Umbilical cord (tissue), 2 donors: ENCODE data around the gene USP3. TPM values are rescaled to one million over a fixed set of nuclear protein-coding genes. Genes with fewer than 3 reads are reported as not detected.
A peak's percentile ranks its signal among the peaks of the same experiment; 100 is the strongest.
"Not testable (repeated sequence)": the region's sequence is repeated elsewhere in the genome, so short reads cannot be mapped to it uniquely, and the experiment has no call there.

ENCODE experiments used
- DNase-seq: peaks from one replicate; pipeline ENCODE4 v3.0.0-alpha.2; 2015; ENCODE audit warnings: low spot score
- total RNA-seq: library from RNA; depleted of rRNA; stranded (reverse); fragments of >200 nt; gene quantifications from one replicate; pipeline ENCODE4 v1.2.3, GENCODE V29; 2014; ENCODE audit warnings: low replicate concordance; ENCODE audit not compliant: insufficient read depth

Gene USP3
- total RNA-seq, 1 donor from 2014 or later = 31.8 TPM

DNA sequence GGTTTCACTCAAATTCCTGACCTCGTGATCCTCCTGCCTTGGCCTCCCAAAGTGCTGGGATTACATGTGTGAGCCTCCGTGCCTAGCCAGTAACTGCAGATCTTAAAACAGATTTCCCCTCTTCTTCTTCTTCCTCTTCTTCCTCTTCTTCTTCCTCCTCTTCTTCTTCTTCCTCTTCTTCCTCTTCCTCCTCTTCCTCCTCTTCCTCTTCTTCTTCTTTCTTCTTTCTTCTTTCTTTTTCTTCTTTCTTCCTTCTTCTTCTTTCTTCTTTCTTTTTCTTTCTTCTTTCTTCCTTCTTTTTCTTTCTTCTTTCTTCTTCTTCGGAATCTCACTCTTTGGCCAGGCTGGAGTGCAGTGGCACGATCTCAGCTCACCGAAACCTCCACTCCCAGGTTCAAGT lies 7.8 kb downstream of the USP3 start:
- DNase-seq = no peak

DNA sequence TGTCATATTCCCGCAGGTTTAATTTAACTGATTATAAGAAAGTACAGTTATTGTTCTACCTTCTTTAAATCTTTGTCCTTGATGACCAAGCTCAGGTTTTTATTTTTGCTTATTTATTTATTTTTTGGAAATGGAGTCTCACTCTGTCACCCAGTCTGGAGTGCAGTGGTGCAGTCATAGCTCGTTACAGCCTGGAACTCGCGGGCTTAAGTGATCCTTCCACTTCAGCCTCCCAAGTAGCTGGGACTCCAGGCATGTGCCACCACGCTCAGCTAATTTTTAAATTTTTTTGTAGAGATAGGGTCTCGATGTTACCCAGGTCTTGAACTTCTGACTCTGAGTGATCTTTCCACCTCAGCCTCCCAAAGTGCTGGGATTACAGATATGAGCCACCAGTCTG lies 8.9 kb downstream of the USP3 start:
- no peak for DNase-seq

DNA sequence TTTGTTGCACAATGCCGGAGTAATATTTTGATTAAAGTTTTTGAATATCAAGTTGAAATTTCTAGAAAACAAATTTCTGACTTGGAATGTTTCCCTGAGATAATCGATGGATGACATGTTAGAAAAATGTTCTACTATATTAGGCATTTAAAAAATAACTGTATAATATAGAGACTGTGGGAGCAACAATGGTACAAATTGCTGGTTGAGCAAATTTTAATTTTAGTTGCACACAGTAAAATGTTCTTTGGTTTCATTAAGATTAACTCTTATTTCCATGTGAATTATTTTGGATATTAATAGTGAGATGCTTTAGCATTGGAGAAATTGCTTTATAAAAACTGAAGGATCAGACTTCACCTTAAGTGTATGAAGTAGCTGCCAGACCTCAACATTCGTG lies 9.3 kb downstream of the USP3 start:
- no peak for DNase-seq

DNA sequence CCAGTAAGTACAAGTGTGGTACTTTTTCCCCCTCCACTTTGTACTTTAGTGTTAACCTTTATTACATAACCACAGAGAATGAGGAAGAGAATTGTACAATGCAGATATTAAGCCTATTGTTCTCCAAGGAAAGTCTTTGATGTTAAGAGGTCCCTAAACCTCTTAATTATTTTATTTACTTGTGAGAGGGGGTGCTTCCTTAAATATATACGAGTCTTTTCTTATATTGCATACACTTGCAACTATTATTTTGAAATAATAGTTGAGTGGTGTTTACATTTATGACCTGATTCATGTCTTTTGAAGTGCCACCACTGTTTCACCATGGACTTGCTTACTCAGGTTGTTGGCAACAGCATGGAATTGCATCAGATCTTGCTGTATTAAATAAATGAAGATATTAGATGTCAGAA lies 10.1 kb downstream of the USP3 start:
- DNase-seq = no peak

DNA sequence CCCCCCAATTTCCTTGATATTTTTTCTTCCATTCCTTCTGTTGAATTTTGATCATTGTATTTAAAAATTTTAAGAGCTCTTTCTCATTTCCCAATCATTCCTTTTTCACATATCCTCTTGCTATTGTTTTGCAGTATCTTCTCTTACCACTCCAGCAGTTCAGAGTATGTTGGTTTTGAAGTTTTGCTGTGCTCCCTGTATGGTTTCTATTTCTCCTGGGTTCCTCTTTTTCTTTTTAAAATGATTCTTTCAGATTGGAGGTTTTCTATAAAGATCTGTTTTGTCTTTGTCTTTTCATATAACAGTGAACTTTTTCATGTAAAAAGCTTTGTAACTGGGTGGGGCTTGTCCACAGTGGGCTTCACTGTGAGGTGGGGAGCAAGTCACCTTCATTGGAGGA lies 12.8 kb downstream of the USP3 start:
- no peak for DNase-seq

DNA sequence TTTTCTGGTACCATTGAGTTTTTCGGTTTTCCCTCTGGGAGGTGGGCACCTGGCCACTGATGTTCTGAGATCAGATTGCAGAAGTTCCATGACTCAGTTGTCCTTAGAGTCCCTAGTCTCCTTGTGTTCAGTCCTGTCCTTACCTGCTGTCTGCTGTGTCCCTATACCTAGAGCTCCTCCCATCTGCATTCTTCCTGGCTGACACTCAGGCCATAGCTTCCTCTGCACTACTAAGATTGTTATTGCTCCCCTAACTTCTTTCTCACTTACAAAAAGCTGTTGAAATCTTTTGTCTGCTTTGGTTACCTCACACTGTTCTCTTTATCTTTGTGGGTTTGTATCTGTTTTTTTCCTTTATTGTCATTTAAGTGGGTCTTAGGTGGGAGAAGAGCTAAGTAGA lies 13.2 kb downstream of the USP3 start:
- DNase-seq = no peak

DNA sequence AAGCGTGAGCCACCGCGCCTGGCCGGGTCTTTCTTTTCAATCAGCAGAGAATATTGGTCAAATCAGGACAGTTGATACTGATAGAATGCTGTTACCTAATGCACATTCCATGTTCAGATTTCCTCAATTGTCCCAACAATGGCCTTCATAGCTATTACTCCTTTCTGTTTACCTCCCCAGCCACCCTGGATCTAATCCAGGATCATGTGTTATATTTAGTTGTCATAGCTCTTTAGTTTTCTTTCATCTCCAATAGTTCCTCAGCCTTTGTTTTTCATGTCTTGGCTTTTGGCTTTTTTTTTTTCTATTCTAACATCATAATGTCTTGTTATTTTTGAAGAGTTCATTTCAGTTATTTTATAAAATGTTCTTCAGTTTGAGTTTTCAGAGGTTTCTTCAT lies 14.6 kb downstream of the USP3 start:
- no peak for DNase-seq

DNA sequence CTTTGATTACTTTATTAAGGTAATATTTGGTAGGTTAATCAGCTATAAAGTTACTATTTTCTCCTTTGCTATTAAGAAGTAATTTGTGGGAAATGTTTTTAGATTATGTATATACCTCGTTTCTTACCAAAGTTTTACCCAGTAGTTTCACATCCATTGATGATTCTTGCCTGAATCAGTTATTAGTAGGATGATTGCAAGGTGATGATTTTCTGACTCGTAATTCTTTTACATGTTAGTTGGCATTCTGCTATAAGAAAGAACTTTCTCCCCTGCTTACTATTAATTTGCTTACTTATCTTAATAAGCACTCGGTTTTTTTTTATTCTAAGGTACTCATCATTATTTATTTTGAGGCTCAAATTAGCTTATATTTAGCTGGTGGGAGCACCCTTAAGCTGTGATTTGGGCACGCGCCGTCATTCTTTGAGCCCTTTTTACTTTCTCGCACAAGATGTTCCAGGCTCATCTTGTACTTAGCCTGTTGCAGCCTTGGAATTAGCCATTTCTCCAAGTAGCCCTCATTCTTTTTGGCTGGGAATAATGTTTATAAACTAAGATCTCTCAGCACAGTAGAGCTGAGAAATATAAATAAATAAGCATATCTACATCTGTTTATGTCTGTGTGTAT lies 15.3 kb downstream of the USP3 start:
- no peak for DNase-seq

DNA sequence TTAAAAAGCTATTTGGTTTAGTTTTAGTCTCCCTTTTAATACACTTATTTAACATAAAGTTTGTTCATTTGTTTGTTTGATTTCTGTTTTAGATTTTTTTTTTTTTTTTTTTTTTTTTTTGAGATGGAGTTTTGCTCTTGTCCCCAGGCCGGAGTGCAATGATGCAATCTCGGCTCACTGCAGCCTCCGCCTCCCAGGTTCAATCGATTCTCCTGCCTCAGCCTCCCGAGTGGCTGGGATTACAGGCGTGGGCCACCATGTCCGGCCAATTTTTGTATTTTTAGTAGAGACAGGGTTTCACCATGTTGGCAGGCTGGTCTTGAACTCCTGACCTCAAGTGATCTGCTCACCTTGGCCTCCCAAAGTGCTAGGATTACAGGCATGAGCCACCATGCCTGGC lies 16.1 kb downstream of the USP3 start:
- not testable (repeated sequence) for DNase-seq

DNA sequence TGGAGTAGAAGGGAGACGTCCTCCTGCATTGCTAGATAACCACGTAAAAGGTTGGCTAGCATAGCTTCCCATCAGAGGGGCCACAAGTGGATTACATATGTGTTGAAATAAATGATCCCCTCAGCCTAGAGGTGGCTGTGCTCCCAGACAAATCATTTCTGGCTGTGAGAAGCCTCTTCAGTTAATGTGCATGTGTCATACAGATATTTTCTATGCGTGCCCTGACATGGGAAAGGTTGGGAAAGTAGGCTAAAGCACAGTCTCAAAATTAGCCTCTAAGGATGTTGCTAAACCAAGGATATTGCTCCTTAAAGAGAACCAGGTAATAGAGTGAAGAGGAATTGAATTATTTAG lies 17.8 kb downstream of the USP3 start:
- no peak for DNase-seq

DNA sequence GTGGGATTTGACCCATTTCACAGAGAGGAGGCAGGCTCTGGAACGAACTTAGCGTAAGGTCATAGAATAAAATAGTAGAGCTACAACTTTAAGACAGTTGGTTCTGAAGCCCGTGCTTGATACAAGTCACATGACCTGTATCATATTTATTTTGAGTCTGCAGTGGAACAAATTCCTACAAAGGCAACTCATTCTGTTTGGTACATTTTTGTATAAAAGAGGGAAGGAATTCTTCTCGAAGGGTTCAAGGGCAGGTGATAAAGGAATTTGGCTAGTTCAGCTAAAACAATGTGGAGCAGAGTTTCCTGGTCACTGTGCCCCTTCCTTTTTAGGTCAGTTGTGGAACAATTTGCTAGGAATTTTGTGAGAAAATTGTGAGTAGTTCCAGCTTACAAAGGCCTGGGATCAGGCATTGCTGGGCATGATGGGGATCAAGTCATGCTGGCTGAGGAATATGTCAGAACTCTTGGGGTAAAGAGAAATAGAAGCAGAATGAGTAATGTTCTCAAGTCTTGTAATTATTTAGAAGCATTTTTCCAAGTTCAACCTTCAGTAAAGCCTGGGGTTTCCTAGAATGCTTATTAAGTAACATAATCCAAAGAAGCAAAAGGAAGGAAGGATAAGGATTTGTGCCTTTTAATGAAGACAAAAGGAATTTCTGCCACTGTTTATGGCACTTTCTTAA lies 19.1 kb downstream of the USP3 start:
- no peak for DNase-seq

DNA sequence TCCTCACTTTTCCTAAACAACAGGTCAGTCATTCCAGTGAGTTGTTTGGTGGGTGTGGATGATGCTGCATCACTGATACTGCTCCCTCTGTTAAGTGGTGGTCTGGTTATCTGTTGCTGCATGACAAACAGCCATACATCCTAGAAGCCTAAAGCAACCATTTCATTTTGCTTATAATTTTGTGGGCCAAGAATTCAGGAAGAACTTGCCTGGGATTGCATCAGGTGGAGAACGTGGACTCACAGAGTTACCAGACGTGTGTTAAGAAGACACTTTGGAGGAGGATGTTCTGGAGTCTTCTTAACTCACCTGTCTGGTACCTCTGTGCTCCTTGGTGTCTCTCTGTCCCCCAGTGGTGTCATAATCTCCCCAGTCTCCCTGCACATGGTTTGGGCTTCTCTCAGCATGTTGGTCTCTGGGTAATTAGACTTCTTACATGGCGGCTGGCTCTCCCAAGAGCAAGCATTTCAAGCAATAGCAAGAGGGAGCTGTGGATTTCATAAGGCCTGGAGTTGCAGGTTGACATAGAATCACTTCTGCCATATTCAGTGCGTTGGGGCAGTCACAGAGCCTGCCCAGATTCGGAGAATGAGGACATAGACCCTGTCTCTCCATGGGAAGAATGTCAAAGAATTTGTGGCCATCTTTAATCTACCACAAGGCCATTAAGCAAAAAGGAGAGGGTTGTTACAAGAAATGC lies 20.1 kb downstream of the USP3 start:
- no peak for DNase-seq

DNA sequence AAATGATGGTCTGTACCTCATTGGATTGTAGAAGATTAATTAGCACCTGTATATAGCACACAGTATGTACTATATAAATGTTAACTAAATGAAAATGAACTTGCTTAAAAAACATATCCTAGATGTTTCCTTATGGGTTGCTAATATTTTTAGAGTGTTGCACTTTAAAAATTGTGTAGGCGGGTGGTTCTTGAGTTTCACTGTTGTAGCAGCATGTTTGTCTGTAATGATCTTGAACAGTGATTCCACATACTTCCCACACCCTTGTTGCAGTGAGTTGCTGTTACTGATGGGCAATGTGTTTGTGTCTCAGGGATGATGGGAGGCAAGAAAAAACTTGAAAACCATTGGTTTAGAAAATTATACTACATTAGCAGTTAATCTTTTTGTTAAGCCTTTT lies 22.0 kb downstream of the USP3 start:
- DNase-seq = no peak

DNA sequence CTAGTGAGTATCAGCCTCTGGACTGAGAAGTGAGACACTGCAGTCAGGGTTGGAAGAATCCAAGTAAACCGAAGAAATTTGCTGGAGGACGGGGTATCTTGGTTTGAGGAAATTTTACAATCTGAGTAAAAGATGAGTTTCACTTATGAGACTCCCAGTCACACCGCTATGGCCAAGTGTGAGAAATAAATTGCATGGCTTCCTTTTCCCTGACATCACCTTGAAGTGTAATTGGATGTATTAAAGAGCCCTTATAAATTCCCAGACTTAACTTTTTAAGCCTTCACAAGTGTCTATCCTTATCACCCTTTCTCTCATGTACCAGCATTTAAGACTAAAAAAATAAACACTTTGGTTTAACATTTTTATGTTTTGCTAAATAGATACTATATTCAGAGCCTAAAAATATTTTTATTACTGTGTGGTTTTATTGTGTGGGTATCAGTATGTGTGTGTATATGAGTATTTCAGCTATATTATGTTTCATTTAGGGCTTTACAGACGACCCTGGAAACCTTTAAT lies 23.8 kb downstream of the USP3 start:
- DNase-seq = no peak

DNA sequence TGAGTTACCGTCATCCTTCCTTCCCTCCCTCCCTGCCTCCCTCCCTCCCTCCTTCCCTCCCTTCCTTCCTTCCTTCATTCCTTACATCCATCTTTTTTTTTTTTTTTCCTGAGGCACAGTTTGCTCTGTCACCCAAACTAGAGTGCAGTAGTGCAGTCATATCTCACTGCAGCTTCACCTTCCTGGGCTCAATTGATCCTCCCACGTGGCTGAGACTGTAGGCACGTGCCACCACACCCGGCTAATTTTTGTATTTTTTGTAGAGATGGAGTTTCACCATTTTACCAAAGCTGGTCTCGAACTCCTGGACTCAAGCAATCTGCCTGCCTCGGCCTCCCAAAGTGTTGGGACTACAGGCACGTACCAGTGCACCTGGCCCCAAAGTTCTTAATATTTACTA lies 25.8 kb downstream of the USP3 start:
- DNase-seq = no peak

DNA sequence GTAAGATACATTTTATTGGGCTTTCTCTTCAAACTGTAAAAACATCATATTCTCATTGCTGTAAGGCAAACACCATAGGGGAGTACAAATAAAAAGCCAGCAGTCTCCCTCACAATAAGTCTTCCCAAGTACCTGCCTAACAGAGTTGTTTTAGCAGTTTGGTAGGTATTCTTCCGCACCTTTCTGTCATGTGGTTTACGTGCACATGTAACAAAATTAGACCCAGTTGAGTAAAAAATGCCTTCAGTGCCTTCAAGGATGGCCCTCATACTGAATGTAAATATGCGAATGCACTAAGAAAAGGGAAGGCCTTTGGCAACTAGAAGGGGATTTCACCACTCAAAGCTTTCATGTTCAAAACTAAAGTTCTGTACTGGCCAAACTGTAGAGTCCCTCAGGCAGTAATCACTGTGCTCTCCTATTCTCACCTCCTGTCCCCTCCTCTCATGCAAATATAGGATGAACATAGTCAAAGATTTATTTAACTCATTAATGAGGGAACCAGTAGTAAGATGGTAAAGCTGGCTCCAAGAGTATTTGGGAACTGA lies 26.4 kb downstream of the USP3 start:
- no peak for DNase-seq

DNA sequence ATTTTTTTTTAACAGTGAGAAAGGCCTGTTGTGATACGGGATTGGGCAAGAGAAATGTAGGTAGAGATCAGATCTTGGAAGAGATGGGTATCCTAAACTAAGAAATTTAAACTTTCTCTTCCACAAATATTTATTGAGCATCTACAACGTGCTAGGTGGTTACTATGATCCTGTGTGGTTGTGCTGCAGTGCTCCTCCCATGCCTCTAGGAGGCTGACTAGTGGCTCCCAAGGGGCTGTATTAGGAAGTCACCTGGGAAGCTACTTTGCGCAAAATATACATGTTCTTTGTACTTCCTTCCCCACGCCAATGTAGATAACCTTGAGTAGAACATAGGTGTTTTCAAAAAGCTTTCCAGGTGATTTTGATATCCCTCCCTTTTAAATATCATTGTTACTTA lies 27.2 kb downstream of the USP3 start:
- DNase-seq = no peak

DNA sequence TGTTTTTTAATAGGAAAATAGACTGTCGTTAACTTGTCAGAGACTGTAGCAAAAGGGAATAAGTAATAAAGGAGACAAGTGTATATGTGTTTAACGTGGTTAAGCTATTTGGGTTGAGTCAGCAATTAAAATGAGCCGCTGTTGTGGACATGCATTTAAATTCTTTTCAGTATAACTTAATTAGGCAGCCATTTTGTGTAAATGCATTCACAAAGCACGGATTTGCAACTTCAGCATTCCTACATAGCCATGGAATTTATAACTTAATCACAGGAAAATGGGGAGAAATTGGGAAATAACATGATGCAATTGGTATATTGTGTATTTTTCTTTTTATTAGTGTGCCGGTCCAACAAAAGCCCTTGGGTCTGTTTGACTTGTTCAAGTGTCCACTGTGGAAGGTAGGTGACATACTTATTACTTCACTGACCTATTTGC lies 27.9 kb downstream of the USP3 start:
- no peak for DNase-seq

DNA sequence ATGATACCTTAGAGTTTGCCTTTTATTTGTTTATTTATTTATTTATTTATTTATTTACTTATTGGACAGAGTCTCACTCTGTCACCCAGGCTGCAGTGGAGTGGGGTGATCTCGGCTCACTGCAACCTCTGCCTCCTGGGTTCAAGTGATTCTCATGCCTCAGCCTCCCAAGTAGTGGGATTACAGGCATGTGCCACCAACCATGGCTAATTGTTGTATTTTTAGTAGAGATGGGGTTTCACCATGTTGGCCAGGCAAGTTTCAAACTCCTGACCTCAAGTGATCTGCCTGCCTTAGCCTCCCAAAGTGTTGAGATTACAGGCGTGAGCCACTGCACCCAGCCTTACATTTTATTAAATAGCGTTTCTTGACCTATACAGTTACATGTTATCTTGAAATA lies 30.5 kb downstream of the USP3 start:
- not testable (repeated sequence) for DNase-seq

DNA sequence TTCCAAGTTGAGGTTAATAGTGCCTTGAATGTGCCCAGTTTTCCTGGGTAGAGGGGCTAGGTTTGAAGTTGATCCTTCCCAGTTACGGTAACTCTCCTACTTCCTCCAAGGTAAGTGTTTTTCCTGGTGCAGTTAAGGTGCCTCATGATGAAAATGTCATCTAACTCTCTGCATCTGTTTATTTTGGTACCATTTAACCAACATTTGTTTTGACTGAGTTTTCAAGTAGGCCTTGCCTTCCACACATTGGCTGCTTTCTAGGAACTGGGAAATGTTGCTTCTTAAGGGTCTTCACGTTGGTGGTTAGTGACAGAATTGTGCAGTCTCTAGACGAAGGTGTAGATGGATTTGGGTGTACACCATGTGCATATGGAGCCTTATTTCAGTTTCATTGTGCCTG lies 31.3 kb downstream of the USP3 start:
- DNase-seq = no peak

DNA sequence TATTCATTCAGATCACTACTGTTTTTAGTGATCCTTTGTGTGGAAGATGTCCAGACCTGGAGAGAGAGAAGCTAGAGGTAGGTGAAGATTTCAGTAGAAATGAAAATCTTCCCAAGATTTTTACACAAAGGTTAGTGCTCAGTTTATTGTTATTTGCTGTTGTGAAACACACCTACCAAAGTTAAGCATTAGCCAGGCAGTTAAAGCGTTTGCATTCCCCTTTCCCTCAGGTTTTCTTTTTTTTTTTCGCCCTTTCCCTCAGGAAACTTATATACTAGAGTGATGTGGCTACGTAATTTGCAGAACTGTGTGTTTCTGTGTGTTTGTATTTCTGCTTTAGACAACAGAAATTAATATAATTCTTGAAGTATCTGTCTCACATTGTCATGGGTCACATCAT lies 34.5 kb downstream of the USP3 start:
- no peak for DNase-seq

DNA sequence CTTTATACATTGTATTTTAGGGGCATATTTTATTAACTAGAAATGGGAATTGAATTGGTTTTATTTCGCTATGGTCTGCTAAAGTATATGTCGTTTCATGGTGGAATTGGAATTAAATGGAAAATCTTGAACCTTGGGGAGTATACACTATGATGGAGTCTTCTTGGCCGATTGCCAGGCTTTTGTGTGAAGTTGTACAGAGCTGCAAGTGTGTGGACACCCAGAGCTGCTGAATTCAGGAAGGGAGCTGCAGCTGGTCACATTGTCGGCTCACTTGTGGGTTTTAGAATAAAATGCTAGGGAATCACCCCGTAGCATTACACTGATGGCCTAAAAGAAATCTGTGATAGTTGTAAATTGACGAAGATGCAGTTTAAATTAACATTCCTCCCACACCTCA lies 35.1 kb downstream of the USP3 start:
- peak; percentile 8 for DNase-seq

DNA sequence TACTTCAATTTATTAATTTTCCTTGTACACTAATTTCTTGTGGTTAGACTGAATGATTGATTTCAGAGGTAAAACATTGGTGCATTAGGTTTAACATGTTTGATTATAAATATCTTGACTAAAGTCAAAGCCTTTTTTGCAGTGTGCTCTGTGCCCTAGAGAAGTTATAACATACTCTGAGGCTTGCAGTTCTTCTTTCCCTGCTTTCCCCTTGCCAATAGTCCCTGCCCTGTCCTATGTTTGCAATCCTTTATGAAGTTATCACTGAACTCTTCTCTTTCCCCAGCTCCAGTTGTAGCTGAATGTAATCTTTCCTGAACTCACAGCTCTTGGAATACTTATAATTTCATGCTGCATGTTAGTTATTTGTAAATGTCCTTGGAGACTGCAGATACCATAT lies 35.6 kb downstream of the USP3 start:
- DNase-seq = no peak
